Fibroblast of skin of right biceps (primary cell): ENCODE results near the gene TMEM132D.

Experiments
- DNase-seq: peaks from one replicate; pipeline ENCODE4 v3.0.0-alpha.2; 2013

The TMEM132D gene

DNA sequence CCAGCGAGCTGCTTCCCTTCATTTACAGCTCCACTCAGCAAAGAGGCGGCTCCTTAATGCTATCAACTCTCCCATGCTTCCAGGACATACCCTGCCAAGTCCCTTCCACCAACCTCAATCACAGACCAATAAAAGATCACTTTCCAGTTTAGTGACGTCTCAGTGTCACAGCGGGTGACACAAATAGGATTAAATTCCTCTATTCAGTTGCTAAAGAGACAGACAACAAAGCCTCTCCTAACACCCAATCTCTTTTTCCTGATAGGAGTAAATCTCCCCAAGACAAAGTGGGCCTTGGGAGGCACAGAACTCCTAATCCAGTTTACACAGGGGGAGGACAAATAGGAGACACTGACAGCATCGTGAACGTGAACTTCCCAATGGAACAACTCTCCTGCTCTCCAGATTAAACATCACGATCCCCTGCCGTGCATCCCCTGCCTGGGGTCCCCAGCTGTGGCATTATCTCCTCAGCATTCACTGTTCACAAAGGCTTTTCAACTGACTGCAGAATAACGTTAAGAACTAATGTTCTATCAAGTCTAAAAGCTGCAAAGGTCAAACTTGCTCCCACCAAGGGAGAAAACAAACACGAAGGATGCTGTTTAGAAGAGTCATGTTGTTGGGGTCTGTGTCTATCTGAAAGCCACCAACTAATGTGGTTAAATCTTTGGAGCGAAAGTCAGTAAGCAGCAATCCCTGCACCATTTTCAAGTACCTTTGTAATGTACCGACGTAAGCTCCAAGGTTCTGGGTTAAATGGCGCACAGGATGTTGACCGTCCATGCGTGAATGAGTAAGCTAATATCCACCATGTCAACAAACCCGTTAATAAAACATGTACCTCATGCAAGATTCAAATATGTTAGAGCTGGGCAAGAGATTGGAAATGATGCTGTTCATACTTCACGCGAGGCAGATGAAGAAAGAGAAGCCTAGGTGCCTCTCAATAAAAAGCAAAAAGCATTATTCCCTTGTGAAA, 31.5 kb downstream of the TMEM132D start:
- DNase-seq: no peak

DNA sequence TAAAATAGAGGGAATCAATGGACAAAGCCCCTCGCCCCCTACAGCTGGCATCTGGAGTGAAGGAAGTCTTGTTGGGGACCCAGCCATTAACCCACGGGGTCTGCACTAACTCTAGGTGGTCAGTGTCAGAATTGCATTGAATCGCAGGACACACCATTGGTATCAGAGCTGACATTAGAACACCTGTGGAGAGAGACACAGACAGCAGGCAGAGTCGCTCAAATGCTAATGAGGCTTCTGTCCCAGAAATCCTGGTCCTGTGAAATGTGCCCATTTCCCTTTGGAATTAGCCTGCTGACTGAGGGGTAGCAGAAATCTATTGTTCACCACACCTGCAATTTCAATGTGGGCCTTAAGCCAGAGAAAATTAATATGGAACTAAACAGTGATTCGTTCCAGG, 33.0 kb downstream of the TMEM132D start:
- DNase-seq: no peak

DNA sequence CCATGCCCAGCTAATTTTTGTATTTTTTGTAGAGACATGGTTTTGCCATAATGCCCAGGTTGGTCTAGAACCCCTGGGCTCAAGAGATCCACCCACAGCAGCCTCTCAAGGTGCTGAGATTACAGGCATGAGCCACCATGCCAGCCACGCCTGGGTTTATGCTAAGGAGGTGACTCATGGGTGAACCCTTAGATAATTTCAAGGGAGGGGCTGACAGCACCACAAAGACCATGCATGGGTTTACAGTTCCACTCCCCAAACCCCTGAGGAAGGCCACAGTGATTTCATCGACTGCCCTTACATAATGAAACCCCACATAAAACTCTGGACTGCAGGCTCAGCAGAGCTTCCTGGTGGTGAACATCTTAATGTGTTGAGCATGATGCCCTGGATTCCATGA, 33.7 kb downstream of the TMEM132D start:
- no peak for DNase-seq

DNA sequence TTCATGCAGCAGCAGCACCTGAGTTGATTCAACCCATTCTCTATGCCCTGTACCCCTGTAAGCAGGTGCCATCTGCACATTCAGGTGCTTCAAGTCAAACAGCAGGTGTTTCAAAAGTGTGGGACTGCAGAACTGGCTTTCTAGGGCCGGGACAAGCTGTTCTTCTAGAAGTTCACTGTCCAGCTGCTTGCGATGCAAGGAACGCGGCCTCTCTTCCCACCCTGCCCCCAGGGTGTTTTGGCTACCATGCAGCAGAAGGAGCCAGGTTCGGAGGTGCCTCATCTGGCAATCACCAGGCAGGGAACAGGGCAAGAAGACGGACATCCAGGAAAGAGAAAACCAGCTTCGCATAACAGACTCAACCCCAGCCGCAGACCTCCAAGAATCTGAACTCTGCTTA, 35.2 kb downstream of the TMEM132D start:
- no peak for DNase-seq

DNA sequence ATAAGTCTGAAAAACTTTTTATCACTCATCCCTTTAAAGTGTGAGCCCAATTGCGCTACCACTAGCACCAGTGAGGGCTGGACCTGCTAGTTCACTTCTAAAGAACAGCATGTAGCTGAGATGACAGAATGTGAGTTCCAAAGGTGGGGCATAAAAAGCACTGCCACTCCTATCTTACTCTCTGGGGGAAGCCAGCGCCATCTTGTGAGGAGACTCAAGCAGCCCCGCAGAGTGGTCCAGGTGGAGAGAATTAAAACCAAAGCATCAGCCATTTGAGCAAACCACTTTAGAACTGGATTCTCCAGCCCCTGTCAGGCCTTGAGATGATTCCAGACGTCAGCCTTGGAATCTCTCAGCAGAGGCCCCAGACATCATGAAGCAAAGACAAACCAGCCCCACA, 39.9 kb downstream of the TMEM132D start:
- no peak for DNase-seq

DNA sequence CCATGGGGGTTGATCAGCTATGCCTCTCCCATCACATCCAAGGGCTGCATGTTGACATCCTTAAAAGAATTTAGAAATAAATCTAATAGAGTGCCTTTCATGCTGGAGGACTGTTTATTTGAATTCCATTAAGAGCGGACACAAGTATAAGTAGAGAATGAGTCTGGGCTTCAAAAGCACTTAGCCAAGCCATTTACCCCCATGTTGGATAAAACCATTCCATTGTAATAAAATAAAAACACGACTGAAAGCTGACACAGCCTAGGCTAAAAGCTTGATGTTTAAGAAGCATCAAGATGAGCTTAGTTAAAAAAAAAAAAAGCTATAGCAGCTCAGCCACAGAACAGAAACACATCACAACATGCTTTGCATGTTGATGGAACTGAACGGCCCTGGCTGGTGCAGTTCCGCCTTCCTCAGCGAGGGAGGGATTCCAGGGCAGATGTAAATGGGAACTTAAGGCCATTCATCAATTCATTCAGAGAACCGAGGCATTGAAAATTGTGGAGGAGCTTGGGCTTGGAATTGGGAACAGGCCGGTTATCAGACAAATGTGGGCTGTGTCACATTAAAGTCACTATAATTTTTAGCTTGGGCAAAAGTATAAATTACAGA, 41.2 kb downstream of the TMEM132D start:
- no peak for DNase-seq

DNA sequence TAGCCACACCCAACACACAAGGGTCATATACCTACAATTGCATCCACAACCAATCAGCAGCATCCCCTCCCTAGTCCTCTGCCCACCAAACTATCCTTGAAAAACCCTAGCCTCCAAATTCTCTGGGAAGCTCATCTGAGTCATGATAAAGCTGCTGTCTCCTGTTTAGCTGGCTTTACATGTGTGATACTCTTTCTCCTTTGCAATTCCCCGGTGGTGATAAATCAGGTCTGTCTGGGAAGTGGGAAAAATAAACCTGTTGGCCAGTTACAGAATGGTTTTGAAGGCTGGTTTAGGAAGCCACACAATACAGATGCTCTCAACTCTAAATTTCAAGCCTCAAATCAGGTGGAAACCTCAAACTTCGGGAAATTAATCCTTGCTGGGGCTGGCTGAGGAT, 41.9 kb downstream of the TMEM132D start:
- DNase-seq: no peak

DNA sequence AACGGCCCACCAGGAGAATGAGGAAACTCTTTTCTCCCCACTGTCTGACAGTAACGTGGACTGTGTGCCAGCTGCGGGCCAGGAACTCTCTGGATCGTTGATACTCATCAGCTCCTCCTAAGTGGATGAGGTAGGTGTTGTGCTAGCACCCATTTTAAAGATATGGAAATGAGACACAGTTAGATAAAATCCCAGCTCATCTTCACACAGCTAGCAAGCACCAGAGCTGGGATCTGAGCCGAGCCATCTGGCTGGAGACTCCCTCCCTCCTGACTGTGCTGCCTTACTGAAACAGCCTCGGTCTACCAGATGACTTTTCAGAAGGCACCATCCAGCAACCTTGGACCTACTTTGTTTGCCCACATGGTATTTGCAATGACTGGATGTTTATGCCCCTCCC, 49.2 kb downstream of the TMEM132D start:
- DNase-seq: no peak

DNA sequence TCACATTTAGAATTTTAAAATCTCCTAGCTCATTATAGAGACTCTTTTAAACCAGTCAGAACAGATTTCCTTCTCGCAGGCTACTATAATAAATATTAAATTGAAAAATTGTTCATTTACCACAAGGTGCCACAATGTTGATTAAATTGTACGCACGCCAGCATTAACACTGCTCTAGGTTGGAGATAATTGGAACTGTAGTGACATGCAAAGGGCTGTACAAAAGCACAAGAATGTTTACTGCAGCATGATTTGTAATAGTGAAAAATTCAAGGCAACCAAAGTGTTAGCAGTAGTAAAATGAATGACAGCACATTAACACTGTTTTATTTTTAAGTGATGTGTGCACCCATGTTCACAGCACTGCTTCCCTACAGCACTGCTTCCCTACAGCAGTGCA, 52.5 kb downstream of the TMEM132D start:
- DNase-seq: no peak

DNA sequence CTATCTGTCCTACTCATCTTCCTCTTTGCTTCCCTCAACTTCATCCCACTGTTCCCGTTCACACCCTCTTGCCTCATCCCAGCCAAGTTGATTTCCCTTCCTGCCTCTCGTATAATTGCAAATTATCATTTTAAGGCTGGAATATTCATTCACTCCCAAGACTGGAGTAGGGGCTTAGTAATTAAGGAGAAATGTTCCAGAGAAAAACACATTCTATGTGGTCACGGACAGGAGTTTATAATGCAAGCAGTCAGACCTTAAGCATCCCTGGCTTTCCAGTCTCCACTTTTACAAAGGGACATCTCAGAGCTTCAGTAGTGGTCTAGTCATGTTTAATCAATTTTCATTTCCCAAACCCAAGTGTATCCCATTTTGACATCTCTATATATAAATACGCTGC, 54.9 kb downstream of the TMEM132D start:
- DNase-seq: peak; percentile 61

DNA sequence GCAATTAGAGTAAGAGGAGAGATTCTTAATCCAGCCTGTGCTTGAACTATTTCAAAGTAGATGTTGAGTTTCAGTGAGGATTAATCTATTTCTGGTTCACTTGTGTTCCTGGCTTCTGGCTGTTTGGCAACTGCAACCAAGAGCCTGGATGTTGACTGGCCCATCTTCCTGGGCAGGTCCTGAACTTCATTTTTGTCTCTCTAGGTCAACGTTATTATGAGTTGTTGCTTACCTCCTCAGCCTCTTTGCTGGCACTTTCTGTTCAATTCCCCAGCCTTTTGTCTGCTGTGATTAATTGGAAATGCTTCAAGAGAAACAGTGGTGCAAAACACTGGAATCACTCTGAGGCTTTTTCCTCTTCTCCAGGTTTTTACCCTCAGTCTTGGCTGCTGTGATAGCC, 56.8 kb downstream of the TMEM132D start:
- no peak for DNase-seq

DNA sequence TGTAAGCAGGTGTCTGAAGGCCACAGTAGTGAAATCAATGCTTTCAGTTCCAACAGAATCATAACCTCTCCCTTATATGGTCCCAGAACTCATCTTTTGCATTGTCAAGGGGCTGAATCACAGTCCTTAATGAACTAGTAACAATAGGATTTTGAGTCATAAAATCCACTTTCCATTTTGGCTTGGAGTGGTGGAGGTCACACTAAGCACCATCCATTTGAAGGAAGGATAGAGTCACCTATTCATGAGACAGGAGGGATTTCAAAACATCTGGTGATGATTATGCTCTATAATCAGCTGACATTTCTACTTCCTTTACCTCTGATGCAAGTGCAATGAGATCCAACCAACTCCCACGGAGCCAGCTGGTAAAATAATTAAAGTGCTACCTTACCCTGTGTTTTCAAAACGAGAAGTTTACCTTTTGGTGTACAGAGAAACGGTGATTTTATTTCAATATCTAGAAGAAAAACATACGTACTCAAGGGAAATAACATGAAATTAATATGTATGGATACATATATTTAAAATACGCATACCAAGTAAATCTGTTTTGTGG, 59.1 kb downstream of the TMEM132D start:
- peak; percentile 82 for DNase-seq

DNA sequence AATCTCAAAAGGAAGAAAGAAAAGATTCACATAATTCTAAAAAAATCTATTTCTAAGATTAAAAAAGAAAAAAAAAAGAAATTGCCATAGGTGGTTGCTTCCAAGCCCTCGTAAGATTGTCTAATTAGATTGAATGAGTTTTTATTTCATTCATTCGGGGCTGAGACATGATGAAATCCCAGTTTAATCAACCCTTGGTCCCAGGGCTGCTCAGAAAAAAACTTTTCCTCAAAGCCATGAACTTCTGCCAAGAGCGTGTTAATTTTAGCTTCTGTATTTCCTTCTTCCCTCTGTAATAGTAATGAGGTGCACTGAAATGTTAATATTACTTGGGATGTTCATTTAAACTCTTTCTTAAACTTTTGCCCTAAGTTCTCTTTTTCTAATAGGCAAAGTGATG, 62.6 kb downstream of the TMEM132D start:
- no peak for DNase-seq

DNA sequence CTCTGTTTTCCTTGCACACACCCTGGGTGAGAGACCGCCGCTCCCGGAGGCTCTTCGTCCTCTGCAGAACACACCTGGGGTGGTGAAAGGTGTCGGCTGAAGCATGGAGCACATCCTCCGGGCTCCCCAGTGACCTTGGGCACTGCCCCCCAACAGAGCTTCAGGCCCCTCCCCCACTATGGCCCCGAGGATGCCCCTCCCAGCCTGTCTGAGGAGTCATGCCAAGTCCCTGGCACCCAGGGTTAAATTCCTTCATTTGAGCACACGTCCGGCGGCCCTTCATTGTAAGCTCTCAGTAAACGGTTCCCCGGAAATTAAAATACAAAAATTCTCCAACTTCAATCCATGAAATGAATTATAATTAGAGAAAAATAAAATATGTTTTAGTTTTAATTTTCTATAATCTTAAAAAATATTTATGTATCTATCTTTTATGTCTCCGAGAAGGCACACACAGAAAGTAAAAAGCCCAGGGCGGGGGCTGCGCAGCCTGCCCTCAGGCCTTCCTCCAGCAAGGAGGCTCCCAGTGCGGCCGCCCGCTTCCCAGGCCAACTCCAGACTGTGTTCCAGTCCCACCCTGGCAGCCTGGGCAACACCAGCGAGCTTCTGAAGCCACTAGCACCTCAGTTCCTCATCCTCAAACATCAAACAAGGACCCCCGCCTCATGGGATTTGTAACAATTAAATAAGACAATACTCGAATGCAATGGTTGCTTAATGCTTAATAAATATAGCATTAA, 63.5 kb downstream of the TMEM132D start:
- DNase-seq: no peak

DNA sequence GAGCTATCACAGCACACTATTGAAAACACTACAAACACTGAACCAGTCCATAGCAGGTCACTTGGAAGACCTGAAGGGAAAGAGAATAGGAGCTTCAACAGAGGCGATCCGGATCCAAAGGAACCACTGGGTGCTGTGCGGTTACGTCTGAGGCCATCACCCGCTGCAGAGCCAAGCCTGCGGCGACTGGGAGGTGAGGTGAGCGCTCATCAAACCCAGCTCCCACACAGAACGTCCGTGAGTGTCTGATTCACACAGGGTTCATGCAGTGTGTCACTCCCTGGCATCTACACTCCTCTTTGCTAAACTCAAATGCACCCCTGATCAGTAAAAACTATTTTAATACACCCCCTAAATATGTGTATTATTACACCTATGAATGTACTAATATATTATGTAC, 64.1 kb downstream of the TMEM132D start:
- no peak for DNase-seq

DNA sequence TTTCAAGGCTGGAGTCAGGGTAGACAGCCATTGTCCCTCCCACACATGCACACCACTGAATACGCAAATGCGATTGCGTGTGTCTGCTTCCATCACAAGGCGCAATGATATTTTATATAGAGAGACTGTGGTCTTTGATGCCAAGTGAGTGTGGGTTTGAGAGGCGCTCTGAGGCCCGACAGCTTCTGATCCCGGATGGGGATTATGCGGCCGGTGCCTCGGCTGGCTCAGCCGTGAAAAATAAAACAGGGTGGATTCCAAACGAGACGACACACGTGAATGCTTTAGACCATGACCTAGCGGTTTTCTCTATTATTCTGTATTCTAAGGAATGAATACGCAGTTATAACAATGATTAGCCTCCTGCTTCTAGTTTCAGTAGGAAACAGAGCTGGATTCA, 72.5 kb downstream of the TMEM132D start:
- no peak for DNase-seq

DNA sequence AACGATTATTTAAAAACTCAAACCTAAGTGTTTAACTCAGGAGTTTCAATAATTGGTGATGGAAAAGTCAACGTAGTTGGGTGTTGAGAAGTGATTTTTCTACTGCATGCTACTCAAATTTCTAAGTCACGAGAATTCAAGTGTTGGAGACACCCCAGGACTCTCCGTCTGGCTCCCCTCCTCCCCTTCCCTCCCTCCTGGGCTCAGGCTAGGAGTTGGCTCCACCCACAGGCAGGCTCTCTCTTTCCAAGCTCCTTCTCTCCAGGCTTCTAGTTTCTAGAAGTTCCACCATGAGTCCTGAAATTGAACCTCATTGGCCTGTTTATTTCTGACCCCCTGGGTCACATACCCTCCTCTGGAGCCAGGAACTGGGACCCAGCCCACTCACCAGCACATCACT, 73.0 kb downstream of the TMEM132D start:
- no peak for DNase-seq

DNA sequence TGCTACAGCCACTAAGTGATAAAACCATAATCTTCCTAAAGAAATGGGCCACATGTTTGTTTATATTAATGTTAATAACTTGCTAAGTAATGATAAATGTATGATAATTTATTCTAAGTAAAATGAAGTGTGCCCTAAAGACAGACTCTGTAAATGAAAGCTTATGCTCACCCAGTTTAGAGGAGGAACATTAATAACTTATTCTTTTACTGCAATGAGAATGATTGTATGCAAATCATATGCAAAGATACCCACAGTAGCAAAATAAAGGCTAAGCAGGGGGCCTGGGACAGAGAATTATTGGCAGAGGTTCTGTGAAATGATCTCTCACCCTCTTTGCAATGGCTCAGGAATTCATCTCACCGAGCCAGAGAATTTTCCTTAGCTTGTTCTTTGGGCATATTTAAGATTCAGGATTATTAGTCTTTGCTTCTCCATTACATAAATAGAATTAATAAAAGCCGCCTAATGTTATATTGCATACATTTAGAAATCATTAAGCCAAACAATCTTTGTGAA, 75.9 kb downstream of the TMEM132D start:
- peak; percentile 21 for DNase-seq

DNA sequence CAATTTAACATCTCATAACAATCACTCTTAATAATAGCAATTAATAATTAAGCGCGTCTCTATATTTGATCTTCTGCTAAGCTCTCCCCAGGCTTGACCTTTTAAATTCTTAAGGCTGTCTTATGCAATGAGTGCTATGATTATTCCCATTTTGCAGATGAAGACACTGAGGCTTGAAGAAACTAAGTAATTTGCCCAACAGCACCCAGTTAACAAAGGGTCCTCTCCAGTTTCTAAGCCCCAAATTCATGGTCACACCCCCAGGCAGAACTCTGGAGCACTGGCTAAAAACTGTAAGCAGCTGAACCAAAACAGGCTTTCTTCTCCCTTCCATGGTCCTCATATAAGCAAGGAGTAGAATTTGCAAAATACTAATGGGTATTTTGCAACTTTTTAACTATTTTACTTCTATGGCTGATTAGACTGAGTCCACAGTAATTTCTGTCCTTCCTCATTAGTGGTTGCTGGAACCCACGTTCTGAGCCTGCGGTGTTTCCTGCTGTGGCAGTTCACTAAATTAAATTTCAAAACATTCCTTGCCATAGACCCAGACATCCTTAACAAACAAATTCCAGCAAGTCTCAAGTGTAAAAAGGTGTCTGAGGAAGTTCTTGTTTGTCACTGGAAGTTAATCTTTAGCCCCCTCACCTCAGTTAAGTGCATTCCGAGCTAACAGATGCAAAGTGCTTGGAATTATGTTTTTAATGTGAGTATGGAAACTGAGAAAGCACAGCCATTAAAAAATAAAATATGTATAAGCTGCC, 76.5 kb downstream of the TMEM132D start:
- DNase-seq: no peak

DNA sequence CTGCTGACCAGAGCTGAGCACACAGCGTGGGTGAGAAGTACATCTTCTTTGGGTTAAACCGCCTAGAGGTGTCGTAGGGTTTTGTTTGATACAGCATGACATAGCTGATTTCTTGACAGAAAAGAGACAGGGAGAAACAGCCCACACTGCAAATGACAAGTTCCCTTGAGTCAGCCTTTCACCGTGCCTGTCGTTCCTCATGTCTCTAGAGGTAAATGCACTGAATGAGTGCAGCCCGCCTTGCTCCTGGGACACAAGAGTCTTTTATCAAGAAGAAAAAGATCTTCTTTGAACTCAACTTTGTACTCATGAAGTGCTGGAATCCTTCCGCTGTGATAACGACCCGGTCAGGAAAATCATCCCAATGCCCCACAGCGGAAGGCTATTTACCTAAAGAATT, 77.6 kb downstream of the TMEM132D start:
- DNase-seq: no peak

DNA sequence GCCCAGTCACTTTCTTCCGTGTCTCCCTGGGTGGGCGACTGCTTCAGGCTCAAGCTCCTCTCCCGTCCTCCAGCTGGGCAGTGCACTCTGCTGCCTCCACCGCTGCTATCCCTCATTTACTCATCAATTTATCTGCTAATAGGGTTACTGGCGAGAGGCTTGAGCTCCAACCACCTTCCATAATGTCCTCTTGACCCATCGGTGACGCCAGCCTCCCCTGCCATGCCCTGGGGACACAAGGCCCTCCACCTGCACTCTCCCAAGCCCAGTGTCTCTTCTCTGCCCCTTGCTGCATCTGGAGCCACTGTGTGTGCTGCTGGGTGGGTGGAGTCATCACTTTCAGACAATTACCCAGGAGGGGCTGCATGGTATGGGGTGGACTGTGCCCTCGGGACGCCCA, 78.5 kb downstream of the TMEM132D start:
- DNase-seq: no peak

DNA sequence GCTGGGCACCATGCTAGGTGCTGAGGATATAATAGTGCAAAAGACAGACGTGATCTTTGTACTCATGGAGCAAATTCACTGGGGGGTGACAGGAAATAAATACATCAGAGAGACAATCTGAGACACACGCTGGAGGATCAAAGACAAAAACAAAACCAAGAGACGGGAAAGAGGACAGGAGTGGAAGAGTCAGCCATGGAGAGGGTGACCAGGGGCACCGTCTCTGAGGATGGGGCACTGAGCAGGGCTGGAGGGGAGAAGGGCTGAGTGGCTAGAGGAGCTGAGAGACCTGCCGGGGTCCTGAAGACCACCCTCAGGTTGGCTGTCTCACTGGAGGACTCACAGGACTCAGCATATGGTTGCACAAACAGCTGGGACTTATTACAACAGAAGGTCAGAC, 81.9 kb downstream of the TMEM132D start:
- DNase-seq: no peak
